Hematopoietic multipotent progenitor cell treated with erythropoietin and hydrocortisone succinate and interleukin-3 and kit ligand, for 15 days (in vitro differentiated cells): ENCODE measurements around the gene WNT7A.

Experiments used
- DNase-seq: peaks from one replicate; pipeline ENCODE4 v3.0.0-alpha.2; 2015; ENCODE audit warnings: low spot score

Gene WNT7A

GRCh38 chr3:13792512-13793371 is 87.1 kb downstream of the WNT7A start:
- DNase-seq: no peak

GRCh38 chr3:13792051-13792490 is 87.8 kb downstream of the WNT7A start:
- DNase-seq: no peak

- DNase-seq: no peak
These were observed 88.4 kb downstream of the WNT7A start for GRCh38 chr3:13791198-13792050.

- DNase-seq: no peak
These were observed 89.3 kb downstream of the WNT7A start for GRCh38 chr3:13790376-13791197.

GRCh38 chr3:13788522-13789424 is 91.1 kb downstream of the WNT7A start:
- DNase-seq: no peak

GRCh38 chr3:13787533-13788132 is 92.2 kb downstream of the WNT7A start:
- DNase-seq: no peak

GRCh38 chr3:13786811-13787210 is 93.1 kb downstream of the WNT7A start:
- no peak for DNase-seq

GRCh38 chr3:13785853-13786436 is 93.9 kb downstream of the WNT7A start:
- no peak for DNase-seq

GRCh38 chr3:13785351-13785750 is 94.5 kb downstream of the WNT7A start:
- DNase-seq: no peak

GRCh38 chr3:13783476-13783875 is 96.4 kb downstream of the WNT7A start:
- DNase-seq: no peak

- no peak for DNase-seq
These were observed 97.4 kb downstream of the WNT7A start for GRCh38 chr3:13782501-13782900.

GRCh38 chr3:13781417-13781816 is 98.5 kb downstream of the WNT7A start:
- no peak for DNase-seq

GRCh38 chr3:13780432-13781176 is 99.3 kb downstream of the WNT7A start:
- DNase-seq: no peak

GRCh38 chr3:13776253-13777050 is 103.4 kb downstream of the WNT7A start:
- DNase-seq: no peak

GRCh38 chr3:13772885-13773745 is 106.8 kb downstream of the WNT7A start:
- no peak for DNase-seq

GRCh38 chr3:13772321-13772745 is 107.5 kb downstream of the WNT7A start:
- DNase-seq: no peak

GRCh38 chr3:13771496-13771895 is 108.4 kb downstream of the WNT7A start:
- DNase-seq: no peak
